Natural killer cell (primary cell): ENCODE data around the gene HCK. TPM values are rescaled to one million over a fixed set of nuclear protein-coding genes. Genes with fewer than 3 reads are reported as not detected.
"Not testable (repeated sequence)": the region's sequence is repeated elsewhere in the genome, so short reads cannot be mapped to it uniquely, and the experiment has no call there.

Source experiments
- ATAC-seq, 3 donors: fragments of 150-1000 bp in 2 of 3; fragments of 200-7000 bp in 1 of 3; cut with Tn5 transposase; 1 replicate in 1 of 3; 2 replicates in 2 of 3; pipeline ENCODE4 v1.10.0; 2021; ENCODE audit warnings: mild to moderate bottlenecking in 2 of 3, moderate library complexity in 2 of 3
- DNase-seq, 2 donors: peaks; one replicate each; pipeline versions ENCODE4 v3.0.0 to v3.0.0-alpha.2; 2013 to 2021; ENCODE audit warnings: mixed read lengths in 1 of 2
- H3K27ac ChIP-seq: one replicate; pipeline ENCODE4 v1.5.1; 2013; ENCODE audit warnings: mild to moderate bottlenecking, low read length
- H3K27me3 ChIP-seq: one replicate; pipeline ENCODE4 v1.6.1; 2013; ENCODE audit warnings: low read length; ENCODE audit not compliant: control insufficient read depth, insufficient read depth
- H3K36me3 ChIP-seq: one replicate; pipeline ENCODE4 v1.6.1; 2013; ENCODE audit warnings: low read length; ENCODE audit not compliant: control insufficient read depth, insufficient read depth
- H3K4me1 ChIP-seq: one replicate; pipeline ENCODE4 v1.6.1; 2013; ENCODE audit warnings: low read length; ENCODE audit not compliant: control insufficient read depth, insufficient read depth
- H3K4me3 ChIP-seq: one replicate; pipeline ENCODE4 v1.5.1; 2013; ENCODE audit warnings: low read length
- H3K9me3 ChIP-seq: one replicate; pipeline ENCODE4 v1.6.1; 2013; ENCODE audit warnings: low read length; ENCODE audit not compliant: control insufficient read depth, insufficient read depth
- H3K27ac Mint-ChIP-seq, 2 donors: one replicate each; pipeline ENCODE4 v1.8.0; 2022; ENCODE audit warnings: mild to moderate bottlenecking in 2 of 2, mixed read lengths in 2 of 2, moderate library complexity in 1 of 2
- H3K27me3 Mint-ChIP-seq, 2 donors: one replicate each; pipeline ENCODE4 v1.8.0; 2022; ENCODE audit warnings: low read depth in 2 of 2, mixed read lengths in 2 of 2
- H3K36me3 Mint-ChIP-seq: one replicate; pipeline ENCODE4 v1.8.0; 2022; ENCODE audit warnings: mixed read lengths
- H3K4me1 Mint-ChIP-seq, 2 donors: one replicate each; pipeline ENCODE4 v1.8.0; 2022; ENCODE audit warnings: mixed read lengths in 2 of 2
- H3K4me3 Mint-ChIP-seq: one replicate; pipeline ENCODE4 v1.8.0; 2022; ENCODE audit warnings: mild to moderate bottlenecking, moderate library complexity, mixed read lengths
- H3K9me3 Mint-ChIP-seq, 2 donors: one replicate each; pipeline ENCODE4 v1.8.0; 2022; ENCODE audit warnings: mixed read lengths in 2 of 2
- CTCF ChIP-seq: fragments of 200-600 bp; IDR thresholded peaks from one replicate; pipeline ENCODE4 v1.8.0; 2022; ENCODE audit warnings: antibody characterized with exemption
- WGBS: methylation state at CpG from one replicate; pipeline ENCODE4 v1.1.7; 2013; ENCODE audit warnings: missing lambda C conversion rate; ENCODE audit not compliant: insufficient coverage; 5-methylcytosine and 5-hydroxymethylcytosine counted together
- intact Hi-C: fragments of 100-400 bp; cut with micrococcal nuclease; formaldehyde crosslinking; loops from one replicate; pipeline ENCODE4 v1.14.2; 2022
- total RNA-seq, 4 donors: library from RNA; stranded (reverse); fragments of 120-200 nt in 1 of 4; gene quantifications; one replicate each; pipeline versions ENCODE4 v1.2.3 to v1.2.4, GENCODE V29; 2013 to 2022

The HCK gene
- total RNA-seq, 3 donors from 2014 or later (not counting 1 experiment from before 2014, with no cell fraction given): 6.3 to 31.6 (median 12.4) TPM

GRCh38 chr20:32119734-32120133, 67.7 kb downstream of the HCK start:
- no peak for TF ChIP-seq CTCF
- H3K36me3 Mint-ChIP-seq: no peaks in the 10 kb centered on the region
- 100% methylated on average over 2 of the region's 2 CpGs for WGBS
- no peak overlapping the region for H3K27ac ChIP-seq
- no peaks in the 10 kb centered on the region for H3K27me3 Mint-ChIP-seq
- no peak overlapping the region for H3K27ac Mint-ChIP-seq
- no peaks in the 10 kb centered on the region for H3K9me3 ChIP-seq
- ATAC-seq (no peak), DNase-seq (no peak)
- intact Hi-C loops: no loop called here
- H3K4me1 ChIP-seq: no peaks in the 10 kb centered on the region
- no peaks in the 10 kb centered on the region for H3K27me3 ChIP-seq
- H3K4me1 Mint-ChIP-seq: peaks cover 17 to 20% of the 10 kb centered on the region in 2 donors
- H3K36me3 ChIP-seq: no peaks in the 10 kb centered on the region
- no peak overlapping the region for H3K4me3 ChIP-seq
- no peak overlapping the region for H3K4me3 Mint-ChIP-seq
- H3K9me3 Mint-ChIP-seq: no peaks in the 10 kb centered on the region

- H3K27me3 Mint-ChIP-seq, H3K9me3 ChIP-seq, H3K36me3 ChIP-seq, H3K27me3 ChIP-seq, ATAC-seq, H3K4me1 ChIP-seq, DNase-seq, H3K4me3 ChIP-seq, H3K27ac ChIP-seq, H3K36me3 Mint-ChIP-seq, H3K27ac Mint-ChIP-seq, H3K4me3 Mint-ChIP-seq, intact Hi-C loops, H3K9me3 Mint-ChIP-seq: not testable (repeated sequence)
- WGBS: 89% methylated on average over 7 of the region's 31 CpGs
- H3K4me1 Mint-ChIP-seq: peaks cover 9 to 21% of the 10 kb centered on the region in 2 donors
Measured at GRCh38 chr20:32121908-32122307, 69.9 kb downstream of the HCK start.

- Mint-ChIP-seq H3K27me3 (no peaks in the 10 kb centered on the region), H3K4me3 (no peak overlapping the region), H3K27ac (no peak overlapping the region), H3K36me3 (no peaks in the 10 kb centered on the region), H3K4me1 (peaks cover 9 to 13% of the 10 kb centered on the region in 2 donors), H3K9me3 (no peaks in the 10 kb centered on the region)
- no peaks in the 10 kb centered on the region for H3K27me3 ChIP-seq
- H3K36me3 ChIP-seq: peaks cover 4% of the 10 kb centered on the region
- no peak for TF ChIP-seq CTCF
- no peak for ATAC-seq
- H3K27ac ChIP-seq: no peak overlapping the region
- no peaks in the 10 kb centered on the region for H3K9me3 ChIP-seq
- intact Hi-C loops: no loop called here
- H3K4me3 ChIP-seq: no peak overlapping the region
- H3K4me1 ChIP-seq: no peaks in the 10 kb centered on the region
- WGBS: no CpG with 5 or more reads among the region's 4 CpGs
- no peak for DNase-seq
Measured at GRCh38 chr20:32123088-32123487, 71.0 kb downstream of the HCK start.

GRCh38 chr20:32124916-32125454, 72.9 kb downstream of the HCK start:
- Histone ChIP-seq H3K27ac (no peak overlapping the region), H3K27me3 (no peaks in the 10 kb centered on the region), H3K4me1 (no peaks in the 10 kb centered on the region), H3K4me3 (no peak overlapping the region), H3K9me3 (no peaks in the 10 kb centered on the region), H3K36me3 (peaks cover 6% of the 10 kb centered on the region)
- DNase-seq (no peak), ATAC-seq (no peak)
- Mint-ChIP-seq H3K27me3 (no peaks in the 10 kb centered on the region), H3K9me3 (no peaks in the 10 kb centered on the region), H3K36me3 (no peaks in the 10 kb centered on the region), H3K4me1 (peaks cover 10 to 13% of the 10 kb centered on the region in 2 donors), H3K27ac (no peak overlapping the region), H3K4me3 (no peak overlapping the region)
- TF ChIP-seq CTCF: no peak
- intact Hi-C loops: no loop called here
- WGBS: 90% methylated on average over 3 of the region's 4 CpGs
